WI38 (cell line): ENCODE measurements around the gene AP3S1.

Source experiments
- H3K4me3 ChIP-seq: 2 replicates; pipeline ENCODE4 v1.5.1; 2011; ENCODE audit warnings: low read depth, mild to moderate bottlenecking, control low read depth, low read length
- TF ChIP-seq, protein P1 (sequence below): IDR thresholded peaks from 2 replicates; pipeline ENCODE4 v1.5.1; 2012; ENCODE audit warnings: low read depth, mild to moderate bottlenecking, control low read depth, low read length

Gene AP3S1

DNA sequence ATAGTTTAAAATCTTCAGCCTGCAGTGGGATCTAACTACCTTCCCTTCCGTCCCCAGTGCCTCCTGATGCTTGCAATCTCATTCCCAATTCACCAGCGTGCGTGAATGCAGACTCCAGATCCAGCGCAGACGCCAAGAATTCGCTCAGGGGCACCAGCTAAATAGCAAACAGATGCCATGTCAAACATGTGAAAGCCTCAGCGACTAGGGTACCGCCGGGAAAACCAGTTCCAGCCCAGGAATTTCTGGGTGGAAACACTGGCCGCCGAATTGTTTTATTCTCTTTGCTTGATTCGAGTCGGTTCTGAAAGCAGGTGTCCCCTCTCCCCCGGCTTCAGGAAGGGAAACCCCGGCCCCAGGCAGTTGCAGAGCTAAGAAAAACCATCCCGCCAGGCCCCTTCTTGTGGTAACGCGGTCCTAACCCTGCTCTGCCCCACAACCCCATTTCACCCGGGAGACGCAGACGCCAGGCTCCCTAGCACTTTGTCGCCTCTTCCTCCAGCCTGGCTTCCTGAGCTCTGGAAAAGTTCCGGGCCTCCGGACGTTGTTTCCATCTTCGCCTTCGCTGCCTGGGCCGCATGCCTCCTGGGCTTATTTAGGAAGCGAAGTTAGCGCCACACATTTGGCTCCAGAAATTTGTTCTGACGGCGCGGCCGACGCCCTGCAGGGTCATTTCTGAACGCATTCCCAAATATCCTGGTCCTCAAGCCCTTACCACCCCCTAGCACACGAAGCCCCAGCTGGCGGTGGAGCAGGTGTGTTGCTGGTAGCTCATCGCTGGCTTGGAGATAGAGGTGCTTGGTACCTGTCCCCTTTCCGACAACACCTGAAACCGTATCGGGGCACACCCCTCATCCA lies 119.9 kb downstream of the AP3S1 start:
- TF ChIP-seq, protein P1, sequence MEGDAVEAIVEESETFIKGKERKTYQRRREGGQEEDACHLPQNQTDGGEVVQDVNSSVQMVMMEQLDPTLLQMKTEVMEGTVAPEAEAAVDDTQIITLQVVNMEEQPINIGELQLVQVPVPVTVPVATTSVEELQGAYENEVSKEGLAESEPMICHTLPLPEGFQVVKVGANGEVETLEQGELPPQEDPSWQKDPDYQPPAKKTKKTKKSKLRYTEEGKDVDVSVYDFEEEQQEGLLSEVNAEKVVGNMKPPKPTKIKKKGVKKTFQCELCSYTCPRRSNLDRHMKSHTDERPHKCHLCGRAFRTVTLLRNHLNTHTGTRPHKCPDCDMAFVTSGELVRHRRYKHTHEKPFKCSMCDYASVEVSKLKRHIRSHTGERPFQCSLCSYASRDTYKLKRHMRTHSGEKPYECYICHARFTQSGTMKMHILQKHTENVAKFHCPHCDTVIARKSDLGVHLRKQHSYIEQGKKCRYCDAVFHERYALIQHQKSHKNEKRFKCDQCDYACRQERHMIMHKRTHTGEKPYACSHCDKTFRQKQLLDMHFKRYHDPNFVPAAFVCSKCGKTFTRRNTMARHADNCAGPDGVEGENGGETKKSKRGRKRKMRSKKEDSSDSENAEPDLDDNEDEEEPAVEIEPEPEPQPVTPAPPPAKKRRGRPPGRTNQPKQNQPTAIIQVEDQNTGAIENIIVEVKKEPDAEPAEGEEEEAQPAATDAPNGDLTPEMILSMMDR: no peak
- H3K4me3 ChIP-seq: no peak overlapping the region

DNA sequence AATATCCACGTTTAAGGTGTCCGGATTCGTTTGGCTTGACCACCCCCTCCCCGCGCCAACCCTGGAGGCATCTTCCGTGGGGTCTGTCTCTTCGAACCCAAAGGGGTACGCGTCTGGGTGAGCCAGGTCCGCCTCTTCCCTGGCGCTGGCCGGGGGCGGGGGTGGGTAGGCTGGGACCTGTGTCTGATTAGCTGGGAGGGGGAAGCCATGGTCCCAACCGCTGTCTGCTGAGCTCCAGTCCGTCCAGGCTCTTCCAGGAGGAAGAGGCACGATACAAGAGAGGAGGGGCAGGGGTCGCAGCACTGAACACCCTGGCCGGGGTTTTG lies 120.5 kb downstream of the AP3S1 start, which contains the start of gene LVRN:
TSS of gene LVRN (plus strand) at position 237 of the 326 bp plus-strand sequence. CDS start 143 bp downstream, outside the sequence.
- TF ChIP-seq, protein P1: no peak

DNA sequence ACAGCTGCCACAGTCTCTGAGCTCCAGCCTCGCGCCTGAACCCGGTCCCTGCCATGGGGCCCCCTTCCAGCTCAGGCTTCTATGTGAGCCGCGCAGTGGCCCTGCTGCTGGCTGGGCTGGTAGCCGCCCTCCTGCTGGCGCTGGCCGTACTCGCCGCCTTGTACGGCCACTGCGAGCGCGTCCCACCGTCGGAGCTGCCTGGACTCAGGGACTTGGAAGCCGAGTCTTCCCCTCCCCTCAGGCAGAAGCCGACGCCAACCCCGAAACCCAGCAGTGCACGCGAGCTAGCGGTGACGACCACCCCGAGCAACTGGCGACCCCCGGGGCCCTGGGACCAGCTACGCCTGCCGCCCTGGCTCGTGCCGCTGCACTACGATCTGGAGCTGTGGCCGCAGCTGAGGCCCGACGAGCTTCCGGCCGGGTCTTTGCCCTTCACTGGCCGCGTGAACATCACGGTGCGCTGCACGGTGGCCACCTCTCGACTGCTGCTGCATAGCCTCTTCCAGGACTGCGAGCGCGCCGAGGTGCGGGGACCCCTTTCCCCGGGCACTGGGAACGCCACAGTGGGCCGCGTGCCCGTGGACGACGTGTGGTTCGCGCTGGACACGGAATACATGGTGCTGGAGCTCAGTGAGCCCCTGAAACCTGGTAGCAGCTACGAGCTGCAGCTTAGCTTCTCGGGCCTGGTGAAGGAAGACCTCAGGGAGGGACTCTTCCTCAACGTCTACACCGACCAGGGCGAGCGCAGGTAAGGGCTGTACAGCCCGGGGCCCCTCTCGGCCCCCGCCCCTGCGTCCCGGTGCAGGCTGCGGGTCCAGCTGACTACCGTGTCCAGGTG lies 121.0 kb downstream of the AP3S1 start:
- no peak overlapping the region for H3K4me3 ChIP-seq
- TF ChIP-seq, protein P1: no peak

More for the DNA sequence above, 120.5 kb downstream of the AP3S1 start, which contains the start of gene LVRN:
- no peak within 1 kb of the TSS for H3K4me3 ChIP-seq

DNA sequence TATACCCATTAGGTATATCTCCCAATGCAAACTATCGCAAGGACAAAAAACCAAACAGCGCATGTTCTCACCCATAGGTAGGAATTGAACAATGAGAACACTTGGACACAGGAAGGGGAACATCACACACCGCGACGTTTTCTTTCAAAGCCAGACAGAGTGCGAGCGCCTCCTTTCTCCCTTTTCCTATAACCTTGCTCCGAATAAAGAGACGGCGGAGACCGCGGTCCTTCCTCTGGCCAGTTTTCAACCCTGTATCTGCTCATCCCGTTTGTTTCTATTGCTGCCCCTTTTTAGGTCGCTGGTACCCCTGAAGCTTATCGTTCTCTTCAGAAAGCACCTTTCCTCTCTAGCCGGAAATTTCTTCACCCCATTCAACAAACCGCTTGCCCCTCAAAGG lies 121.8 kb downstream of the AP3S1 start:
- H3K4me3 ChIP-seq: no peak overlapping the region
- TF ChIP-seq, protein P1: no peak
